Fibroblast of villous mesenchyme (primary cell): ENCODE measurements around the gene HOXB6. TPM values are rescaled to one million over a fixed set of nuclear protein-coding genes. Genes with fewer than 3 reads are reported as not detected.

Experiments used
- DNase-seq: peaks from one replicate; pipeline ENCODE4 v3.0.0-alpha.2; 2010; ENCODE audit warnings: low read depth
- H3K4me3 ChIP-seq: 2 replicates; pipeline ENCODE4 v1.5.1; 2011; ENCODE audit warnings: low read depth, mild to moderate bottlenecking, low read length
- CTCF ChIP-seq: IDR thresholded peaks from 2 replicates; pipeline ENCODE4 v1.5.1; 2012; ENCODE audit warnings: low read depth, mild to moderate bottlenecking, low read length; ENCODE audit not compliant: insufficient read depth
- total RNA-seq: library from RNA; depleted of rRNA; stranded (reverse); fragments of >200 nt; gene quantifications from 2 replicates; pipeline ENCODE4 v1.2.3, GENCODE V29; 2012

The HOXB6 gene
- total RNA-seq, 1 donor: 1.3 TPM

- no peak within 1 kb of the TSS for H3K4me3 ChIP-seq
- no peak for DNase-seq
- TF ChIP-seq CTCF: no peak
These were observed 10.5 kb upstream of the HOXB6 start, which contains the start of gene HOXB8 for GRCh38 chr17:48615047-48615962. HOXB8 (minus strand) TSS chr17:48615292; CDS start chr17:48614704, 588 bp downstream.

- no peak for TF ChIP-seq CTCF
- no peak for DNase-seq
- no peak overlapping the region for H3K4me3 ChIP-seq
These were observed 9.3 kb upstream of the HOXB6 start for GRCh38 chr17:48613862-48614694.

- no peak for DNase-seq
- peak overlapping the region; percentile 19 for H3K4me3 ChIP-seq
- no peak for TF ChIP-seq CTCF
These were observed 8.3 kb upstream of the HOXB6 start for GRCh38 chr17:48612854-48613691.

- TF ChIP-seq CTCF: no peak
- no peak overlapping the region for H3K4me3 ChIP-seq
- DNase-seq: no peak
These were observed 7.7 kb upstream of the HOXB6 start for GRCh38 chr17:48612456-48612853.

- TF ChIP-seq CTCF: no peak
- no peak for DNase-seq
- H3K4me3 ChIP-seq: no peak overlapping the region
These were observed 7.1 kb upstream of the HOXB6 start for GRCh38 chr17:48611681-48612455.
